Measurements from ENCODE around the gene GNG3. TPM values are rescaled to one million over a fixed set of nuclear protein-coding genes. Genes with fewer than 3 reads are reported as not detected.
A peak's percentile ranks its signal among the peaks of the same experiment; 100 is the strongest.
"Not testable (repeated sequence)": the region's sequence is repeated elsewhere in the genome, so short reads cannot be mapped to it uniquely, and the experiment has no call there.

Gene GNG3
- total RNA-seq, 1 experiment from 2014 or later, result 0.41 TPM

GRCh38 chr11:62716816-62717215 lies 9.3 kb downstream of the GNG3 start:
- DNase-seq (ENCODE audit: low spot score), result no peak

GRCh38 chr11:62719302-62719978 lies 12.0 kb downstream of the GNG3 start:
- DNase-seq (ENCODE audit: low spot score), result no peak

- no peak for DNase-seq (ENCODE audit: low spot score)
These were observed 14.5 kb downstream of the GNG3 start for GRCh38 chr11:62721994-62722393.

GRCh38 chr11:62724171-62724570 lies 16.7 kb downstream of the GNG3 start:
- no peak for DNase-seq (ENCODE audit: low spot score)

- DNase-seq (ENCODE audit: low spot score), result no peak
These were observed 18.2 kb downstream of the GNG3 start for GRCh38 chr11:62725646-62726045.

GRCh38 chr11:62726156-62726914 lies 18.9 kb downstream of the GNG3 start:
- DNase-seq (ENCODE audit: low spot score), result no peak

- no peak for DNase-seq (ENCODE audit: low spot score)
These were observed 19.4 kb downstream of the GNG3 start for GRCh38 chr11:62726915-62727164.

- DNase-seq (ENCODE audit: low spot score), result peak; percentile 99
These were observed 19.8 kb downstream of the GNG3 start, which contains the start of gene HNRNPUL2 for GRCh38 chr11:62727165-62727871. TSS of gene HNRNPUL2 (minus strand) at chr11:62727457. CDS start at chr11:62727156, 301 bp downstream.

- DNase-seq (ENCODE audit: low spot score), result peak; percentile 96
These were observed 20.3 kb downstream of the GNG3 start for GRCh38 chr11:62727872-62728170.

GRCh38 chr11:62728171-62728988 lies 20.9 kb downstream of the GNG3 start, which contains the start of gene TTC9C:
TSS of gene TTC9C (plus strand) at chr11:62728486. CDS start at chr11:62728849, 363 bp downstream.
- DNase-seq (ENCODE audit: low spot score), result peak; percentile 84

- DNase-seq (ENCODE audit: low spot score), result not testable (repeated sequence)
These were observed 22.6 kb downstream of the GNG3 start for GRCh38 chr11:62730076-62730475.

- no peak for DNase-seq (ENCODE audit: low spot score)
These were observed 25.4 kb downstream of the GNG3 start for GRCh38 chr11:62732830-62733229.

GRCh38 chr11:62737196-62737595 lies 29.7 kb downstream of the GNG3 start:
- no peak for DNase-seq (ENCODE audit: low spot score)

GRCh38 chr11:62747475-62748160 lies 40.1 kb downstream of the GNG3 start:
- DNase-seq (ENCODE audit: low spot score), result no peak

- DNase-seq (ENCODE audit: low spot score), result not testable (repeated sequence)
These were observed 42.5 kb downstream of the GNG3 start for GRCh38 chr11:62749931-62750330.

- DNase-seq (ENCODE audit: low spot score), result no peak
These were observed 44.8 kb downstream of the GNG3 start for GRCh38 chr11:62752177-62752785.

- no peak for DNase-seq (ENCODE audit: low spot score)
These were observed 45.7 kb downstream of the GNG3 start for GRCh38 chr11:62752994-62753735.

GRCh38 chr11:62753736-62754603 lies 46.5 kb downstream of the GNG3 start, which contains the start of gene ZBTB3:
TSS of gene ZBTB3 (minus strand) at chr11:62754160. CDS start at chr11:62753664, 496 bp downstream.
- peak; percentile 100 for DNase-seq (ENCODE audit: low spot score)

- DNase-seq (ENCODE audit: low spot score), result no peak
These were observed 47.7 kb downstream of the GNG3 start for GRCh38 chr11:62755086-62755615.

Data from H4 (cell line).